IMR-90 (cell line): Measurements from ENCODE around the gene S1PR4.

Experiments
- BHLHE40 ChIP-seq: fragments of 150-350 bp; IDR thresholded peaks from 2 replicates; pipeline ENCODE4 v1.6.1; 2016; ENCODE audit warnings: mild to moderate bottlenecking, low read depth, low read length
- CEBPB ChIP-seq: IDR thresholded peaks from 2 replicates; pipeline ENCODE4 v1.6.1; 2012; ENCODE audit warnings: low read depth, low read length, improper control_type of control experiment
- CTCF ChIP-seq: conservative IDR thresholded peaks from 2 replicates; pipeline ENCODE4 v1.5.1; 2012; ENCODE audit warnings: mild to moderate bottlenecking, low read depth, low read length, improper control_type of control experiment
- ELK1 ChIP-seq: fragments of 150-350 bp; IDR thresholded peaks from 2 replicates; pipeline ENCODE4 v1.6.1; 2016; ENCODE audit warnings: low read depth, mild to moderate bottlenecking, low read length, moderate library complexity, borderline replicate concordance
- FOS ChIP-seq: fragments of 150-350 bp; IDR thresholded peaks from 2 replicates; pipeline ENCODE4 v1.6.1; 2016; ENCODE audit warnings: low read depth, low read length
- MAZ ChIP-seq: IDR thresholded peaks from 2 replicates; pipeline ENCODE4 v1.6.1; 2012; ENCODE audit warnings: low read depth, mild to moderate bottlenecking, low read length, improper control_type of control experiment, moderate library complexity, borderline replicate concordance
- MXI1 ChIP-seq: IDR thresholded peaks from 2 replicates; pipeline ENCODE4 v1.6.1; 2012; ENCODE audit warnings: low read depth, mild to moderate bottlenecking, low read length, moderate library complexity, borderline replicate concordance
- POLR2A ChIP-seq: IDR thresholded peaks from 2 replicates; pipeline ENCODE4 v1.6.1; 2012; ENCODE audit warnings: mild to moderate bottlenecking, low read depth, low read length
- RAD21 ChIP-seq: IDR thresholded peaks from 2 replicates; pipeline ENCODE4 v1.6.1; 2012; ENCODE audit warnings: low read length, improper control_type of control experiment
- RCOR1 ChIP-seq: IDR thresholded peaks from 2 replicates; pipeline ENCODE4 v1.6.1; 2012; ENCODE audit warnings: mild to moderate bottlenecking, low read length, improper control_type of control experiment; ENCODE audit not compliant: insufficient replicate concordance
- SMC3 ChIP-seq: fragments of 150-350 bp; IDR thresholded peaks from 2 replicates; pipeline ENCODE4 v1.6.1; 2016; ENCODE audit warnings: low read depth, mild to moderate bottlenecking, antibody characterized with exemption, low read length, moderate library complexity
- USF2 ChIP-seq: fragments of 150-350 bp; IDR thresholded peaks from 2 replicates; pipeline ENCODE4 v1.6.1; 2017; ENCODE audit warnings: mild to moderate bottlenecking, antibody characterized with exemption, low read length, low read depth

- TF ChIP-seq CTCF (no peak), RCOR1 (no peak), POLR2A (no peak), RAD21 (no peak), MXI1 (no peak), USF2 (no peak), MAZ (no peak), FOS (no peak), SMC3 (no peak), CEBPB (no peak), ELK1 (no peak), BHLHE40 (no peak)
Measured at GRCh38 chr19:3208317-3209207, 30.0 kb downstream of the S1PR4 start.
